Stimulated activated effector memory CD8-positive, alpha-beta T cell treated with anti-CD3 and anti-CD28 coated beads, Interleukin-12 subunit alpha, Interleukin-12 subunit beta, amount 100 ng/mL, for 72 hours (primary cell): ENCODE results near the gene USH2A.

Experiments used
- ATAC-seq: fragments of 150-1000 bp; cut with Tn5 transposase; 2 replicates; pipeline ENCODE4 v1.10.0; 2021
- DNase-seq, 2 donors: peaks; one replicate each; pipeline ENCODE4 v3.0.0; 2021 to 2022; ENCODE audit warnings: low spot score in 2 of 2
- H3K27ac Mint-ChIP-seq: one replicate; pipeline ENCODE4 v1.8.0; 2022; ENCODE audit warnings: mild to moderate bottlenecking, mixed read lengths
- H3K36me3 Mint-ChIP-seq: one replicate; pipeline ENCODE4 v1.8.0; 2022; ENCODE audit warnings: mild to moderate bottlenecking, mixed read lengths
- H3K4me1 Mint-ChIP-seq: one replicate; pipeline ENCODE4 v1.8.0; 2022; ENCODE audit warnings: mixed read lengths
- H3K4me3 Mint-ChIP-seq: one replicate; pipeline ENCODE4 v1.8.0; 2022; ENCODE audit warnings: mild to moderate bottlenecking, mixed read lengths
- H3K9me3 Mint-ChIP-seq: one replicate; pipeline ENCODE4 v1.8.0; 2022; ENCODE audit warnings: mixed read lengths

Gene USH2A

DNA sequence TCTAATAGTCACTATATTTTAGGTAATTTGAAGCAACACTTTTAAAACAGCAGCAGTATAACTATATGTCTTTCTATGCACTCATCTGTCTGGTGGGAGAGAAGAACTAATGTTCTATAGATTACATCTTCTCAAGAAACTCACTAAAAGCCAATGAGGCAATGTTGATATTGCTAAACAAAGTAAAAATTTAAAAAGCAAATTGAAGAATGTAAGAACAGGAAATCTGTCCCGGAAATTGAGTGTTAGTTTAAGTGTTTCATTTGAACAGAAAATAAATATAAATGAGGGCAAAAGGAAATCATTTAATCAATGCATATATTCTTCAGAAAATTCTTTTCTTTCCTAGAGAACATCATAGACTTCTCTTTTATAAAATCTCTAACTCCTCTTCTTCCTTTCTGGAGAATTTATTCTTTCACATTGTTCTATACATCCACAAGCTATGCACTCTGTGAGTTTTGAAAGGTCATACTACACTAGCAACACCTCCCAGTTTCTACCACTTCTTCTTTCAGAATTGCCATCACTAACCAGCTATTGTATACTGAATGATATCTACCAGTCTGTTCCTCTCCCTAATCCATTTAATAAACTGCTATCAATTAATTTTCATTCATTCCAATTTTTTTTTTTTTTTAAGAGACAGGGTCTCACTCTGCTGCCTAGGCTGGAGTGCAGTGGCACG, 153.0 kb downstream of the USH2A start:
- DNase-seq (no peak), ATAC-seq (no peak)
- Mint-ChIP-seq H3K4me3 (no peak overlapping the region), H3K27ac (no peak overlapping the region), H3K4me1 (no peaks in the 10 kb centered on the region), H3K9me3 (peaks cover 21% of the 10 kb centered on the region), H3K36me3 (no peaks in the 10 kb centered on the region)

GRCh38 chr1:216261631-216262030, 161.6 kb downstream of the USH2A start:
- ATAC-seq (no peak), DNase-seq (no peak)
- peaks cover 28% of the 10 kb centered on the region for H3K9me3 Mint-ChIP-seq
- H3K36me3 Mint-ChIP-seq: no peaks in the 10 kb centered on the region
- H3K27ac Mint-ChIP-seq: no peak overlapping the region
- no peak overlapping the region for H3K4me3 Mint-ChIP-seq
- no peaks in the 10 kb centered on the region for H3K4me1 Mint-ChIP-seq

- Mint-ChIP-seq H3K27ac (no peak overlapping the region), H3K4me1 (no peaks in the 10 kb centered on the region), H3K9me3 (peaks cover 38% of the 10 kb centered on the region), H3K36me3 (no peaks in the 10 kb centered on the region), H3K4me3 (no peak overlapping the region)
- DNase-seq: no peak
- ATAC-seq: no peak
These were observed 164.4 kb downstream of the USH2A start for GRCh38 chr1:216258856-216259255.

DNA sequence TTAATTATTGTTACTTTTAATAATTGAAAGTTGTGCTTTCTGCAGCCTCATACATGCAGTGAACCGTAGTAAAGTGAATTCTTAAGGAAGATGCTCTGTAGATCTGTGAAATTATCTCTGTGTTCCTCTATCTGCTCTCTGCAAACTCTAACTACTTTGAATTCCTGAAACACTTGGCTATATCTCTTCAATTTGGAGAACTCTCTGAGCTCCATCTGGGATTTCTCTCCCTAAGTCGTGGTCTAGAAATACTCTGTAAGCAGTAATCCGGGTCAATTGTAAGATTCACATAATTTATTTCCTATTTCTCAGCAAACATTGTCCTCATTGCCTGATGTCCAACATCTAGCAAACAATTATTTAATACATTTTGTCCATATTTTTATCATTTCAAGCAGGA, 164.9 kb downstream of the USH2A start:
- no peak overlapping the region for H3K4me3 Mint-ChIP-seq
- ATAC-seq: no peak
- no peak for DNase-seq
- peaks cover 37% of the 10 kb centered on the region for H3K9me3 Mint-ChIP-seq
- no peak overlapping the region for H3K27ac Mint-ChIP-seq
- no peaks in the 10 kb centered on the region for H3K36me3 Mint-ChIP-seq
- H3K4me1 Mint-ChIP-seq: no peaks in the 10 kb centered on the region

- Mint-ChIP-seq H3K27ac (no peak overlapping the region), H3K9me3 (peaks cover 16% of the 10 kb centered on the region), H3K4me1 (no peaks in the 10 kb centered on the region), H3K4me3 (no peak overlapping the region), H3K36me3 (no peaks in the 10 kb centered on the region)
- no peak for ATAC-seq
- no peak for DNase-seq
These were observed 172.4 kb downstream of the USH2A start for GRCh38 chr1:216250861-216251260.

DNA sequence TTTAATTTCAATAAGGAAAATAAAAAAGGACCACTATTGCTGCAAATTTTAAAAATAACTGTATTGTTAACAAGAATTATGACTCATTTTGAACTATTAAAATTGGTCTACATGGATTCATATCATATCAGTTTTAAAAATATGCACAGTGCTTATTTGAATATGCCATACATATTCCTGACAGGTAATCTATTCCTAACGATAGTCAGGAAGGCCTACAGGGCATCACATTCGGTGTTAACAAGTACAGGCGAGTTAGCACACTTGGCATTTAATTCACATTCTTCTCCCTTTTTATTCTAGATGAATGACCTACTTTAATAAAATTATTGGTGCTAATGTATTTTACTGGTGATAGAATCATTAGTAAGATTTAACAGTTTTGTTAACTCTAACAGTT, 174.6 kb downstream of the USH2A start:
- Mint-ChIP-seq H3K4me1 (no peaks in the 10 kb centered on the region), H3K27ac (no peak overlapping the region), H3K9me3 (peaks cover 11% of the 10 kb centered on the region), H3K36me3 (no peaks in the 10 kb centered on the region), H3K4me3 (no peak overlapping the region)
- no peak for ATAC-seq
- no peak for DNase-seq

- Mint-ChIP-seq H3K4me3 (no peak overlapping the region), H3K27ac (no peak overlapping the region), H3K36me3 (no peaks in the 10 kb centered on the region), H3K4me1 (no peaks in the 10 kb centered on the region), H3K9me3 (peaks cover 11% of the 10 kb centered on the region)
- DNase-seq: no peak
- ATAC-seq: no peak
These were observed 175.3 kb downstream of the USH2A start for GRCh38 chr1:216247937-216248336.

- Mint-ChIP-seq H3K36me3 (no peaks in the 10 kb centered on the region), H3K27ac (no peak overlapping the region), H3K4me1 (no peaks in the 10 kb centered on the region), H3K4me3 (no peak overlapping the region), H3K9me3 (peaks cover 11% of the 10 kb centered on the region)
- DNase-seq: no peak
- no peak for ATAC-seq
These were observed 176.6 kb downstream of the USH2A start for GRCh38 chr1:216246577-216247203.

- Mint-ChIP-seq H3K27ac (no peak overlapping the region), H3K4me1 (no peaks in the 10 kb centered on the region), H3K36me3 (no peaks in the 10 kb centered on the region), H3K4me3 (no peak overlapping the region), H3K9me3 (peaks cover 16% of the 10 kb centered on the region)
- ATAC-seq (no peak), DNase-seq (no peak)
These were observed 184.4 kb downstream of the USH2A start for GRCh38 chr1:216238844-216239243.

DNA sequence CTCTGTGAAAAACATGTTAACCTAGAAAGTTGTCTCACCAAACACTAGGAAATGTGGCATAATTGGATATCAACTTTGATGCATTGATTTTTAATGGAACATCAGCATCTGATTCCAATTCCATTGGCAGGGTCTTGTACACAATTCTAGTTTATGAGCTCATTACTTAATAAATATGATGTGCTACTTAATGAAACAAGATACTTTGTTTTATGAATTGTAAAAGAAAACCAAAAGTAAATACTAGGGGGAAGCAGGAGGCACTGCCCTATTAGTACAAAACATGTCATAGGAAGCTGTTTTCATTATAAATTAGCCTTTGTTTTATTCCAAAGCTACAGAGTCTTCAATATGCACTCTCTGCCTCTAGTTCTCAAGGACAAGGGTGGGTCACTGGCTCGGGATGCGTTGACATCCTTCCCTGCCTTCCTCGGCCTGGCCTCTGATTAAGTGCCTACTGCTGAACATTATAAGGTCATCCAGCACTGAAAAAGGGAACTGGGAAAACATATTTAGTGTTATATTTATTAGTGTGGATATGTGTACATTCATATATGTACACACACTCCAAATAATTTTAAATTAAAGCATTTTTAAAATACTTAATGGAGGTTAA, 185.2 kb downstream of the USH2A start:
- Mint-ChIP-seq H3K36me3 (no peaks in the 10 kb centered on the region), H3K27ac (no peak overlapping the region), H3K4me3 (no peak overlapping the region), H3K4me1 (no peaks in the 10 kb centered on the region), H3K9me3 (peaks cover 18% of the 10 kb centered on the region)
- ATAC-seq (no peak), DNase-seq (no peak)

DNA sequence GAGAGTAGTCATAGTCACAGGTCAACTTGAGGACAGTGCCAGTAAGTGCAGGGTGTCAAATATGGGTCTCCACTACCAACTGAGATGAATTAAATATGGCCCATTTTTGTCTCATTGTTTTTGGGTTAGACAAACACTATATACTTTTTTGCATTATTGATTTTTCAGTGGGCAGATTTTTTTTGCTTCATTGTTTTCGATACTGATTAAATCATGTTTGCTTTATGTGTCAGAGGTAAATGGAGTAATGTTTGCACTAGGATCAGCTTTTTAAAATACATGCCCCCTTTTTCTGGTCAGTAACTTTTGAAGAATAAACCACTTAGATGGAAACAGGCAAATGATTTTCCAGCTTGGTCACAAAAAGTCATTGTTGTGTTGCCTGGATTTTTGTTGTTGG, 199.0 kb downstream of the USH2A start:
- Mint-ChIP-seq H3K4me1 (no peaks in the 10 kb centered on the region), H3K4me3 (no peak overlapping the region), H3K36me3 (no peaks in the 10 kb centered on the region), H3K9me3 (peaks cover 32% of the 10 kb centered on the region), H3K27ac (no peak overlapping the region)
- ATAC-seq (no peak), DNase-seq (no peak)

- no peak overlapping the region for H3K4me3 Mint-ChIP-seq
- no peaks in the 10 kb centered on the region for H3K36me3 Mint-ChIP-seq
- DNase-seq (no peak), ATAC-seq (no peak)
- no peak overlapping the region for H3K27ac Mint-ChIP-seq
- no peaks in the 10 kb centered on the region for H3K4me1 Mint-ChIP-seq
- H3K9me3 Mint-ChIP-seq: peaks cover 32% of the 10 kb centered on the region
These were observed 199.8 kb downstream of the USH2A start for GRCh38 chr1:216223486-216223885.

GRCh38 chr1:216222288-216222687, 201.0 kb downstream of the USH2A start:
- Mint-ChIP-seq H3K27ac (no peak overlapping the region), H3K4me1 (no peaks in the 10 kb centered on the region), H3K4me3 (no peak overlapping the region), H3K36me3 (no peaks in the 10 kb centered on the region), H3K9me3 (peaks cover 23% of the 10 kb centered on the region)
- DNase-seq (no peak), ATAC-seq (no peak)

- H3K4me3 Mint-ChIP-seq: no peak overlapping the region
- no peaks in the 10 kb centered on the region for H3K36me3 Mint-ChIP-seq
- DNase-seq (no peak), ATAC-seq (no peak)
- no peaks in the 10 kb centered on the region for H3K4me1 Mint-ChIP-seq
- no peak overlapping the region for H3K27ac Mint-ChIP-seq
- peaks cover 18% of the 10 kb centered on the region for H3K9me3 Mint-ChIP-seq
These were observed 202.0 kb downstream of the USH2A start for GRCh38 chr1:216221260-216221700.

GRCh38 chr1:216216305-216216704, 206.9 kb downstream of the USH2A start:
- Mint-ChIP-seq H3K4me3 (no peak overlapping the region), H3K36me3 (no peaks in the 10 kb centered on the region), H3K9me3 (peaks cover 20% of the 10 kb centered on the region), H3K4me1 (no peaks in the 10 kb centered on the region), H3K27ac (no peak overlapping the region)
- ATAC-seq (no peak), DNase-seq (no peak)

DNA sequence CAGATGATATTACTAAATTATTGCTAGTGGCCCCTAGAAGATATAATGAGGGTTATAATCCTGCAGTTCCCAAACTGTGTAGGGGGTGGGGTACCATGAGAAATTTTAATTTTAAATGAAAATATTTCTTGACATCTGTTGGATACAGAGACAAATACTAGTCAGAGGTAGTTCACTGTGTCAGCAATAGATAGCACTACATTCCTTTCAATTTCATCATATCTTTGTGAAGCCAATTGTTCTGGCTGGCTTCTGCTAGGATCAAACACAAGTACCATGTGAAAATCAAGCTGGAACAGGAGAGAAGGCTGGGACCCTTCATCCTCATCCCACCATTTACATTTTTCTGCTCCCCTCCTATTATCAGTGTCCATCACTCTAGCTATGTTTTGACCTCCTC, 208.1 kb downstream of the USH2A start:
- Mint-ChIP-seq H3K36me3 (no peaks in the 10 kb centered on the region), H3K4me1 (no peaks in the 10 kb centered on the region), H3K4me3 (no peak overlapping the region), H3K27ac (no peak overlapping the region), H3K9me3 (peaks cover 16% of the 10 kb centered on the region)
- ATAC-seq: no peak
- no peak for DNase-seq
